ENCODE measurements around the gene FGF11.

DNA sequence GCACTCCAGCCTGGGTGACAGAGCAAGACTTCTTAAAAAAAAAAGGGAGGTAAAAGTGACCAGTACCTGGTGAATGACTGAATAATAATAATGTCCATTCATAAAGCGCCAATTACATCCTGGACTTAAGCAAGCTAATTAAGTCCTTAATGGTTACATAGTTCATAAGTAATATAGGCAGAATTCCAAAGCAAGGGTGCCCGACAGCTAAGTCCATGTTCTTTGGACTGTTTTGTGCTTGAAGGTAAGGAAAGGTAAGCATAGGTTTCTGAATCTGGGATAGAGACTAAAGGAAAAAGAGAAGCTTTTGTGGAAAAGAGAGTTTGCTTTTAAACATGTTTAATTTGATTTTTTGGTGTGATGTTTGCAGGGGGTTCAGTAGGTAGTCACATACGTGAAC is 54.6 kb downstream of the FGF11 start:
- TF ChIP-seq, protein P1, sequence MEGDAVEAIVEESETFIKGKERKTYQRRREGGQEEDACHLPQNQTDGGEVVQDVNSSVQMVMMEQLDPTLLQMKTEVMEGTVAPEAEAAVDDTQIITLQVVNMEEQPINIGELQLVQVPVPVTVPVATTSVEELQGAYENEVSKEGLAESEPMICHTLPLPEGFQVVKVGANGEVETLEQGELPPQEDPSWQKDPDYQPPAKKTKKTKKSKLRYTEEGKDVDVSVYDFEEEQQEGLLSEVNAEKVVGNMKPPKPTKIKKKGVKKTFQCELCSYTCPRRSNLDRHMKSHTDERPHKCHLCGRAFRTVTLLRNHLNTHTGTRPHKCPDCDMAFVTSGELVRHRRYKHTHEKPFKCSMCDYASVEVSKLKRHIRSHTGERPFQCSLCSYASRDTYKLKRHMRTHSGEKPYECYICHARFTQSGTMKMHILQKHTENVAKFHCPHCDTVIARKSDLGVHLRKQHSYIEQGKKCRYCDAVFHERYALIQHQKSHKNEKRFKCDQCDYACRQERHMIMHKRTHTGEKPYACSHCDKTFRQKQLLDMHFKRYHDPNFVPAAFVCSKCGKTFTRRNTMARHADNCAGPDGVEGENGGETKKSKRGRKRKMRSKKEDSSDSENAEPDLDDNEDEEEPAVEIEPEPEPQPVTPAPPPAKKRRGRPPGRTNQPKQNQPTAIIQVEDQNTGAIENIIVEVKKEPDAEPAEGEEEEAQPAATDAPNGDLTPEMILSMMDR (conservative IDR thresholded peaks at IDR 0.05 in 1 of 2, IDR thresholded peaks at IDR 0.05 in 1 of 2; ENCODE audit: low read depth in 1 of 2, low read length in 2 of 2): no peak
- no peak for TF ChIP-seq EZH2 (IDR thresholded peaks at IDR 0.05; ENCODE audit: low read length, missing control alignments)
